Measurements from ENCODE around the gene ZNF2.
A peak's percentile ranks its signal among the peaks of the same experiment; 100 is the strongest.

Gene ZNF2

GRCh38 chr2:95207111-95207961 is 41.7 kb downstream of the ZNF2 start, which contains the start of gene ZNF892:
TSS of gene ZNF892 (plus strand) at chr2:95207521. CDS start at chr2:95207816, 295 bp downstream.
- peak; percentile 85 for DNase-seq

- no peak for DNase-seq
Observed at GRCh38 chr2:95208106-95208505, 42.5 kb downstream of the ZNF2 start.

DNA sequence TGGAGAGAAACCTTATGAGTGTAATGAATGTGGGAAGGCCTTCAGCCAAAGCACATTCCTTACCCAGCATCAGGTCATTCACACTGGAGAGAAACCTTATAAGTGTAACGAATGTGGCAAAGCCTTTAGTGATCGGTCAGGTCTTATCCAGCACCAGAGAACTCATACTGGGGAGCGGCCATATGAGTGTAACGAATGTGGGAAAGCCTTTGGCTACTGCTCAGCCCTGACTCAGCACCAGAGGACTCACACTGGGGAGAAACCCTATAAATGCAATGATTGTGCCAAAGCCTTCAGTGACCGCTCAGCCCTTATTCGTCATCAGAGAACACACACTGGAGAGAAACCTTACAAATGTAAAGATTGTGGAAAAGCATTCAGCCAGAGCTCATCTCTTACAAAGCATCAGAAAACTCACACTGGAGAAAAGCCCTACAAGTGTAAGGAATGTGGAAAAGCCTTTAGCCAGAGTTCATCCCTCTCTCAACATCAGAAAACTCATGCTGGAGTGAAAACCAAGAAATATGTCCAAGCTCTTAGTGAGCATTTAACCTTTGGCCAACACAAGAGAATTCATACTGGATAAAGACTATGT is 49.5 kb downstream of the ZNF2 start:
- no peak for DNase-seq

DNA sequence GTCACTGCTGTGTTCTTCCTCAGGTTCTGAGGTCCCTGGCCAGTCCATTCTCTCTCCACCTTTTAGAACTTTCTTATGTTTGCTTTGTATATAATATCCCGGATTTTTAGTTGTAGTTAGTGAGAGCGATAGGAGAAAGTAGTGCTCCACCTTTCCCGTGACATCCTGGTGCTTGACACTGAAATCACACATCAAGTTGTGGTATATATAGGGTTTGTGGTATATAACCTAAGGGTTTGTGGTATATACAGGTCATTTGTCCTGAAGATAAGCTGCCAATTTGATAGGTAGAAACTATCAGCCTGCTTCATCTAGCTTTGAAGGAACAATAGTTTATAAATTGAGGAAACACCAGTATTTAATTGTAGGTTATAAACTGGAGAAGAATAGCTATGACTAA is 54.8 kb downstream of the ZNF2 start:
- DNase-seq: no peak

- DNase-seq: no peak
Observed at GRCh38 chr2:95225658-95226057, 60.0 kb downstream of the ZNF2 start.

GRCh38 chr2:95231723-95232122 is 66.1 kb downstream of the ZNF2 start:
- DNase-seq: peak; percentile 63

- DNase-seq: no peak
Observed at GRCh38 chr2:95232232-95232631, 66.6 kb downstream of the ZNF2 start.
